ENCODE results near the gene MAGEC3.
"Not testable (repeated sequence)": the region's sequence is repeated elsewhere in the genome, so short reads cannot be mapped to it uniquely, and the experiment has no call there.

Gene MAGEC3

DNA sequence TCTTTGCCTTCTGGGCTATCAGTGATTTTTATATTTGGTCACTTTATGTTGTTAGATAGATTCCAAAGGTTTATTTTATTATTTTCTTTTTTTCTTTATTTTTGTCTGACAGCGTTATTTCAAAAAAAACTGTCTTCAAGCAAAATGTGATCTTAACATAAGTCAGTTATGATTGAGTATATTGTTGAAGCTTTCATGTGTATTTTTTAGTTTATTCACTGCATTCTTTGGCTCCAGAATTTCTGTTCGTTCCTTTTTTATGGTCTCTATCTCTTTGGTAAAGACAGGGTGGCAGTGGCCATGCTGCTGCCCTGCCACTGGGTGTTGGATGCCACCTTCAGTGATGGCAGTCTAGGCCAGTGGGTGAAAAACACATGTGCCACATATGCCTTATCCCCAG lies at the start of gene MAGEC3:
Gene MAGEC3 (plus strand): TSS at position 301 of the 400 bp plus-strand sequence. CDS start 0 bp downstream, at position 301.
- no peak for DNase-seq (ENCODE audit: low read depth in 3 of 3)

- DNase-seq (ENCODE audit: low read depth in 3 of 3): no peak
Observed at GRCh38 chrX:141791856-141792255, 46.3 kb upstream of the MAGEC3 start.

GRCh38 chrX:141811438-141811837 lies 26.7 kb upstream of the MAGEC3 start:
- DNase-seq (ENCODE audit: low read depth in 3 of 3): no peak

DNA sequence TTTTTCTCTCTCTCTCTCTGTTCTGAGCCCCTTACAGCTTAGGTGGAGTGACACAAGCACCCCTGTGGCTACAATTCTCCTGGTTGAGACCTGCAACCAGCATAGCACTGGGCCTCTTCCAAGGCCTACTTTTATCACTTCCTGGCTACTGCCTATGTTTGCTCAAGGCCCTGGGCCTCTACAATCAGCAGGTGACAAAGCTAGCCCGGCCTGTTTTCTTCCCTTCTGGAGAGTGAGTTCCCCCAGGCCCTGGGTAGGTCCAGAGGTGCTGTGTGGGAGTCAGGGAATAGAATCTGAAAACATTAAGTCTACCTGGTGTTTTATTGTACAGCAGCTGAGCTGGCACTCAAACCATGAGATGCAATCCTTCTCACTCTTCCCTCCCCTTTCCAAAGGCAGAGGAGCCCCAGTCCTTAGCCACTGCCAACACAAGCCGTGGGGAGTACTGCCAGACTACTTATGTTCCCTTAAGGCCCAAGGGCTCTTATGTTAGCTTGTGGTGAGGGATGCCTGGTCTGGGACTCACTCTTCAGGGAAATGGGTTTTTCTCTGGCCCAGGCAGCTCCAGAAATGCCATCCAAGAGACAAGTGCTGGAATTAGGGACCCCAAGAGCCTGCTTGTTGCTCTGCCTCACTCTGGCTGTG lies 23.8 kb upstream of the MAGEC3 start:
- DNase-seq (ENCODE audit: low read depth in 3 of 3): no peak

GRCh38 chrX:141815904-141816303 lies 22.2 kb upstream of the MAGEC3 start:
- no peak for DNase-seq (ENCODE audit: low read depth in 3 of 3)

DNA sequence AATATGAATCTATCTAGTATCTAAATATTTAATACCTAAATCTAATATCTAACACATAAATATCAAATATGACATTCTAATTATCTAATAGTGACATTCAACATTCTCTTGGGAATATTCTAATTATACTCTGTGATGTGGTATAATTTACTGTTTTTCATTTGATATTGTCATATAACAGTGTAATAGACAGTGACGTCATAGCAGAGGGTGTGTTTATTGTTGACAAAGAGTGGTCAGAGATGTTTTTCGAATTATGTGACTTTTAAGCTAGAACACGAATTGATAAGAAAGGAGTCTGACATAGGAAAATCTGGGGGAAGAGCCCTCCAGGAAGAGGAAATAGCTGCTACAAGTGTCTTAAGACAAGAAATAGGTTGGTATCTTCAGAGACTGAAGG lies 5.9 kb upstream of the MAGEC3 start:
- DNase-seq (ENCODE audit: low read depth in 3 of 3): no peak

- no peak for DNase-seq (ENCODE audit: low read depth in 3 of 3)
Observed at GRCh38 chrX:141839856-141840255, 1.7 kb downstream of the MAGEC3 start.

DNA sequence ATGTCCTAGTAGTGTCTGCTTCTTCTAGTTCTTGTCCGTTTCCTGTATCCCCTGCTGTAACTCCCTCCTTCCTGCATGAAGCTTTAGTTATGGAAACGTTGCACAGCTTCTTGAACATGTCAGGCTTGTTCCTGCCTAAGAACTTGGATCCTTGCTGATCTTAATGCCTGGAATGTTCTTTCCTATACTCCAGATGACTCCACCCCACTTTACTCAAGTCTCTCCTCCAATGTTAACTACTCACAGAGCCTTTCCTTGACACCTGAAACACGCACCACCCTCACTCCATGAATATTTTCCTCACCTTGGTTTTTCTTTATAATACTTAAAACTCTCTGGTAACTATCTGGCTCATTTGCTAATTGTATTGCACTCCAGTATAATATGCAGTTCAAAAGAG lies 19.4 kb downstream of the MAGEC3 start:
- no peak for DNase-seq (ENCODE audit: low read depth in 3 of 3)

DNA sequence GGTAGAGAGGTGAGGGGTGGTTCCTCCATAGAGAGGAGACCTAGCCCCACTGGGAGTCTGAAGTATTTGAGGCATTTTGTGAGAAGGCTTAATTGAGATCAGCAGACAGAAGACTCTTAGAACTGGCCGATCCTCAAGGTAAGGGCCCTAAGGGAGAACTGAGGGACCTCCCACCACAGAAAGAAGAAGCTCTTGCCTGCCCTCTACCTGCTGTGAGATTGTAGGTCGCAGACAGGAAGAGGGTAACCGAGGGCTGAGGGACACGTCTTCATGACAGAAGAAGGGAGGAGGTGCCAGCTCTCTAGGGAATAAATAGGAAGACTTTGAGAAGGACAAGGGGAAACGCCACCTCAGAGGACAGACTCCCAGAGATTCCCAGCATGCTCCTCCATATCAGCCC lies 41.5 kb downstream of the MAGEC3 start:
- DNase-seq (ENCODE audit: low read depth in 3 of 3): no peak

- DNase-seq (ENCODE audit: low read depth in 3 of 3): not testable (repeated sequence)
Observed at GRCh38 chrX:141888811-141889210, 50.7 kb downstream of the MAGEC3 start.

DNA sequence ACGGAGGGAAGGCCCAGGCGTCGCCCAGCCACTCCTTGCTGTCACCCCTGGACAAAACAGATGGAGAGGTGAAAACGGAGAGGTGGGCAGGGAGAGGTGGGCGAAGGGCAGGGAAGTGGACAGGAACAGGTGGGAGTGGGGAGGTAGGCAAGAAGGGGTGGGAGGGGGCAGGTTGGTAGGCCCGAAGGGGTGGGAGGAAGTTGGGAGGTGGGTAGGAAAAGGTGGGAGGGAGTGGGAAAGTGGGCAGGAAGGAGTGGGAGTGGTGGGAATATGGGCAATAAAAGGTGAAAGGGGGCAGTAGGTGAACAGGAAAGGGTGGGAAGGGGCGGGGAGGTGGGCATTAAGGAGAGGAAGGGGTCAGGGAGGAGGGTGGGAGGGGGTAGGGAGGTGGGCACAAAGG lies 56.6 kb downstream of the MAGEC3 start:
- no peak for DNase-seq (ENCODE audit: low read depth in 3 of 3)

DNA sequence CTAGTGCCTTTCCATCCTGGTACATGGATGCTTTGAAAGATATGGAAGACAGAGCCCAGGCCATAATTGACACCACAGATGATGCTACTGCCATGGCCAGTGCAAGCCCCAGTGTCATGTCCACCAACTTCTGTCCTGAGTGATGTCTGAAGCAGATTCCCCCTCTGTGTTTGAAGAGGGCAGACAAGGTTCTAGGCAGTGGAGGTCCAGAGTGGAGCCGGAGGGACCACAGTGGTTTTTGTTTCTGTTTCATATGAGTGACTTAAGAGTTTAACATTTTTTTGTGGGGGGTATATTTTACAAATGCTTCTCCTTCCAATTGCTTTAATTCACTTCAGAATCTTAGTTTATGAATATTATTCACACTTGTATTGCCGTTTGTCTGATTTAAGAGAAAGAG lies 59.6 kb downstream of the MAGEC3 start:
- DNase-seq (ENCODE audit: low read depth in 3 of 3): no peak

DNA sequence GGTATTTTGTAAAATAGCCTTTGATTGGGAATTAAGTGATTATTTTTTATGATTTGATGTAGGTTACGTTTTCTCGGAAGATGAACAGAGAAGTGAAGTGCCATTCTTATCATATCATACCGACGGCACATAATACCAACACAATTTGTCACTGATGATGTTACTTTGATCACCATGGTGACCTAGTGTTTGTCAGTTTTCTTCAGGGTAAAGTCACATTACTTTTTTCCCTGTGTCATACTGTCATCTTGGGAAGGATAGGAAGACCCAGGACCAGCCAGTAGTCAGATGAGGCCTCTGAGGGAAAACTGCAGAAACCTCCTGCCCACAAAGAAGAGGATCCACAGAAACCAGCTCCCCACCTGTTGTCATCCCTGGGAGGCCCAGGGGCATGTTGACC lies 64.2 kb downstream of the MAGEC3 start:
- no peak for DNase-seq (ENCODE audit: low read depth in 3 of 3)

GRCh38 chrX:141903400-141904155 lies 65.5 kb downstream of the MAGEC3 start, which contains the start of gene MAGEC1:
TSS of gene MAGEC1 (plus strand) at chrX:141903894. CDS start at chrX:141905073, 1,179 bp downstream.
- DNase-seq (ENCODE audit: low read depth in 3 of 3): no peak

GRCh38 chrX:141904262-141904661 lies 66.1 kb downstream of the MAGEC3 start:
- DNase-seq (ENCODE audit: low read depth in 3 of 3): no peak

- no peak for DNase-seq (ENCODE audit: low read depth in 3 of 3)
Observed at GRCh38 chrX:141917801-141918200, 79.7 kb downstream of the MAGEC3 start.

- no peak for DNase-seq (ENCODE audit: low read depth in 3 of 3)
Observed at GRCh38 chrX:141924293-141924692, 86.2 kb downstream of the MAGEC3 start.

DNA sequence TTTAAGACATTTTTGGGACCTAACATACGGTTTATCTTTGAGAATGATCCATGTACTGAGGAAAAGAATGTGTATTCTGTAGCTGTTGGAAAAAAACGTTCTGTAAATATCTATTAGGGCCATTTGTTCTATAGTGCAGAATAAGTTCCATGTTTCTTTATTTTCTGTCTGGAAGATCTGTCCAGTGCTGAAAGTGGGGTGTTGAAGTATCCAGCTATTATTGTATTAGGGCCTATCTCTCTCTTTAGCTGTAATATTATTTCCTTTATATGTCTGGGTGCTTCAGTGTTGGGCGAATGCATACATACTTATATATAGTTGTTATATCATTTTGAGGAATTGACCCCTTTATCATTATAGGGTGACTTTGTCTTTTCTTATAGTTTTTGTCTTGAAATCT lies 90.3 kb downstream of the MAGEC3 start:
- DNase-seq (ENCODE audit: low read depth in 3 of 3): no peak

DNA sequence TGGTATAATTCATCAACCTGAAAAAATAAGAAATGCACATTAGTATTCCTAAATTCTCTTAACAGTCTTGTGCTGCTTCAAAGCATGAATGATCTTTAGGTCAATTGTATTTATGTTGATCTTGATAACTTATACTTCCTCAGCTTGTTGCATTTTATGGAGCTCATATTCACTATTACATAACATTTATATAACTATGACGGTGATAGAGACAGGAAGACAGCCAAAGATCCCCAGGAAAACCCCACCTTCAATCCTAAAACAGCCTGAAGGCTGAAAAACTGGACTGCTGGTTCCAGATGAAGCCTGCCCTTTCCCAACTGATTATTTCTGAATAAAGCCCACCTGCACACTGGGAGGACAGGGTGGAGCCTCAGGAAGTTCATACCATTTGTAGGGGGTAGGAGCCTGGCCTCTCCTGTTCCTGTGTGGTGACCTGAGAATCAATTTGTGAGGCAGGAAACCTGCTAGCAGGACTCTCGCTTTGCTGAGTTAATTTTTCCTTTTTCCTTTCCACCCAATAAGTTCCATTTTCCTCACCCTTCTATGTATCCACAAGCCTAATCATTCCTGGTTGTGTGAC lies 96.0 kb downstream of the MAGEC3 start:
- DNase-seq (ENCODE audit: low read depth in 3 of 3): no peak

- DNase-seq (ENCODE audit: low read depth in 3 of 3): no peak
Observed at GRCh38 chrX:141935645-141936044, 97.5 kb downstream of the MAGEC3 start.

GRCh38 chrX:141936080-141936479 lies 98.0 kb downstream of the MAGEC3 start:
- no peak for DNase-seq (ENCODE audit: low read depth in 3 of 3)

GRCh38 chrX:141941234-141941633 lies 103.1 kb downstream of the MAGEC3 start:
- DNase-seq (ENCODE audit: low read depth in 3 of 3): no peak

GRCh38 chrX:141945426-141945825 lies 107.3 kb downstream of the MAGEC3 start:
- no peak for DNase-seq (ENCODE audit: low read depth in 3 of 3)
